HG02943 (cell line): ENCODE data around the gene C10orf105.

Experiments
- ATAC-seq: cut with Tn5 transposase; IDR thresholded peaks from one replicate; pipeline ENCODE4 v1.9.1; 2021; ENCODE audit warnings: mild to moderate bottlenecking, low read depth, moderate library complexity; ENCODE audit not compliant: unreplicated experiment

Gene C10orf105

GRCh38 chr10:71719464-71720201, at the start of gene C10orf105:
Gene C10orf105 (minus strand): TSS chr10:71719778. CDS start chr10:71716337, 3,441 bp downstream.
- no peak for ATAC-seq

GRCh38 chr10:71767420-71768035, 48.0 kb upstream of the C10orf105 start:
- no peak for ATAC-seq

DNA sequence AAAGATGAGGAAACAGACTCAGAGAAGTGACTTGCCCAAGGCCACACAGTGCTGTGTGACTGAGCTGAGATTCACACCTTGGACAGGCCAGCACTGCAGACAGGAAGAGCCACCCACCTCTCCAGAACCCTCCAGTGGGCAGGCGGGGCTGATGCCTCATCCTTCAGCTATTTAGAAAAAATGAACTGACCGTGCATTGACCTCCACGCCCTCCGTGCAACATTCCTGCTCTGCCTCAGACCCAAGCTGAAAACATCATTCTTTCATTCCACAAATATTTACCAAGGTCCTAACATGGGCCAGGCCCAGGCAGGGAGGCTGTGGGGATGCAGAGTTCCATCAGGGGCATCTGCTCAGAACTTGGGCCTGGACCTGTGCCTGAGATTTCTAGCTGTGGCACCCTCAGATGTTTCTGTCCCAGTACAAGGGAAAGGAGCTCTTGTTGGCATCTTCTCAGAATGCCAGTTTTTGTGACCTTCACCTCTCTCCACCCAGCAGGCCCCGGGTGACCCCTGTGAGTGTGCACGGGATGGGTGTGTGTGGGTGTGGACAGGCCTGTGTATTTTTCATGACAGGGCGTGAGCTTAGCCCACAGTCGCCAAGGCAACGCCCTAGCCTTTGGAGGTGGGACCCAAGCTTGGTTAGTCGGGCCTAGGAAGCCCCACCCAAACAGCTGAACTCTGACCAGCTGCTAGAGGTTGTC, 47.3 kb upstream of the C10orf105 start:
- ATAC-seq, result no peak

DNA sequence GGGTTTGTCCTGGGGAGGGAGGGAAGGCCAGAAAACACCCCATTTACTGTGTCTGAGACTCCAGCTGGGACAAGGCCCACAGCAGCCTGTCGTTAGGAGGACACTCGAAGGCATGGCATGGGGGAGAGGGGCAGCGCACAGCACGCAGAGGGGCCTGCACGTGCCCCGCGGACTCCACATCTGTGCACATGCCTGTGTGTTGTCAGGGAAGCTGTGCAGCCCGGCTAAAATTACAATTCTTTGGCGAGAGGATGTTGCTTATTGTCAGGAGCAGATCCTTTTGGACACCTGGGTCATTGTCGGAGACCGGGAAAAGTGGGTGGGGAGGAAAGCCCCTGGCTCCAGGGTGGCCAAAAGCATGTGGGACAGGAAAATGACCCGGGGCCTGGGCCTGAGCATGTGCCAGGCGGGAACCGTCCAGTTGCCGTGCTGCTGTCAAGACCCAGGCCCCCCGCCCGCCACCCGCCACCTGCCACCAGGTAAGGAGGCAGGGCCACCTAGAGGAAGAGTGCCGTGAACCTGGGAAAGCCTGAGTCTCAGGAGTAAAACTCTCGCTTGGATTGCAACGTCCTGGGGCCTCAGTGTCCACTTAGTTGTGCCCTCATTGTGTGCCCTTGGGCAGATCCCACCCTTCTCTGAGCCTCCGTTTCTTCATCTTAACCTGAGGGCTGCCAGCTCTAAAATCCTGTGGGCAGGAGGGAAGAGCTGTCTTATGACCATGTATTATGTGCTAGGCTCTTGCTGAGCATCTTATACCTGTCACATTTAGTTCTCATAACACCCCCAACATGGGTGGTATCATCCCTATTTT, 46.5 kb upstream of the C10orf105 start:
- ATAC-seq, result no peak

- no peak for ATAC-seq
Measured at GRCh38 chr10:71765176-71765904, 45.8 kb upstream of the C10orf105 start.

- ATAC-seq, result no peak
Measured at GRCh38 chr10:71763352-71764127, 44.0 kb upstream of the C10orf105 start.

- ATAC-seq, result no peak
Measured at GRCh38 chr10:71762324-71762723, 42.7 kb upstream of the C10orf105 start.

DNA sequence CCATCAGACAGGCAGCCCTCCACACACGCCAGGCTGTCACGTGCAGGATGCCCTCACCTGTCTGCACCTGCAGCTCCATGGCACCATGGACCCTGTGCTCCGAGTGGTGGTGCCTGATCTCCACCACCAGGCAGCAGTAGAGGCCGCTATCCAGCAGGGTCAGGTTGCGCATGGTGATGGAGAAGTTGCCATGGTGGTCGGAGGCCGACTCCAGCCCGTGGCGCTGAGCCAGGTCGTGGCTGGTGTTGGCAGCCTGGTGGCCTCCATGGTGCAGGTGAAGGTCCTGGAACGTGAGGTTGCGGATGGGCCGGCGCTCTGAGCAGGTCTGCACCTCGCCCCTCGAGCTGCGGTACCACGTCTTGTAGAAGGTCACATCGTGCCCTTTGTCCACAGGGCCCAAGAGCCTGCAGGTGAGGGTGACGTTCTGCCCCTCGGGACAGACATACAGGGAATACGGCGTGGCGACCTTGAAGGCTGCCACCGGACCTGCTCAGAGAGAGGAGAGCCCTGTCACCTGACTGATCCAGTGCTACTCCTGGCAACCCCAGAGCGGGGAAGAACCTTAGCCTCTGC, 42.0 kb upstream of the C10orf105 start:
- no peak for ATAC-seq

- ATAC-seq, result no peak
Measured at GRCh38 chr10:71761105-71761511, 41.5 kb upstream of the C10orf105 start.

- no peak for ATAC-seq
Measured at GRCh38 chr10:71757399-71757922, 37.9 kb upstream of the C10orf105 start.

GRCh38 chr10:71756311-71757191, 37.0 kb upstream of the C10orf105 start:
- no peak for ATAC-seq

GRCh38 chr10:71755179-71755879, 35.8 kb upstream of the C10orf105 start:
- no peak for ATAC-seq

DNA sequence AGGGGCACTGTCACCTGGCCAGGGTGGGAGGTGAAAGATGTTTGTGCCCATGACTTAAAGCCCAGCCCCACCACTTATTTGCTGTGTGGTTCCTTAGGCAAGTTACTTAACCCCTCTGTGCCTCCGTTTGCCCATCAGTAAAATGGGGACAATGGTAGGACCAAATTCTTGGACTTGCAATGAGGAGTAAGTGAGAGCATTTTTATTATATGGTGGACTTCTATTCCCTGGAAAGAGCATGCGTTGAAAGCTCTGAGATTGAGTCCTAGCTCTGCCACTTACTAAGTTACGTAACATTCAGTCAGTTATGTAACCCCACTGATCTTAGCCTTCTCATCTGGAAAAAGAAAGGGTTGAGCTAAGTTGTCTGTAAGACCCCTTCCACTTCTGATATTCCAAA, 35.0 kb upstream of the C10orf105 start:
- no peak for ATAC-seq

GRCh38 chr10:71753960-71754505, 34.5 kb upstream of the C10orf105 start:
- no peak for ATAC-seq

- ATAC-seq, result no peak
Measured at GRCh38 chr10:71753091-71753959, 33.7 kb upstream of the C10orf105 start.
